Psoas muscle (tissue), 8 donors: ENCODE data around the gene TLCD3A. TPM values are rescaled to one million over a fixed set of nuclear protein-coding genes. Genes with fewer than 3 reads are reported as not detected.
A peak's percentile ranks its signal among the peaks of the same experiment; 100 is the strongest.

Source experiments
- ATAC-seq, 4 donors: fragments of 200-7000 bp; cut with Tn5 transposase; one replicate each; pipeline ENCODE4 v1.9.1; 2020; ENCODE audit warnings: moderate library complexity in 3 of 4, mild to moderate bottlenecking in 2 of 4
- DNase-seq, 2 donors: peaks; one replicate each; pipeline ENCODE4 v3.0.0-alpha.2; 2020
- H3K27ac ChIP-seq: fragments of 200-600 bp; one replicate; pipeline ENCODE4 v1.8.0; 2022
- H3K27me3 ChIP-seq, 3 donors: fragments of 200-600 bp in 1 of 3; one replicate each; pipeline versions ENCODE4 v1.6.1 to v1.8.0; 2013 to 2022; ENCODE audit warnings: low read length in 2 of 3, mild to moderate bottlenecking in 2 of 3, moderate library complexity in 1 of 3; ENCODE audit not compliant: insufficient read depth in 3 of 3
- H3K36me3 ChIP-seq, 2 donors: fragments of 200-600 bp in 1 of 2; one replicate each; pipeline versions ENCODE4 v1.6.1 to v1.8.0; 2013 to 2022; ENCODE audit warnings: low read depth in 1 of 2, mild to moderate bottlenecking in 1 of 2, moderate library complexity in 1 of 2; ENCODE audit not compliant: insufficient read depth in 1 of 2
- H3K4me1 ChIP-seq: fragments of 200-600 bp; one replicate; pipeline ENCODE4 v1.8.0; 2022
- H3K4me3 ChIP-seq: fragments of 200-600 bp; one replicate; pipeline ENCODE4 v1.8.0; 2022; ENCODE audit warnings: mild to moderate bottlenecking
- H3K9me3 ChIP-seq: fragments of 200-600 bp; one replicate; pipeline ENCODE4 v1.8.0; 2022
- WGBS, 3 donors: extraction: QIAGEN DNeasy Blood & Tissue Kit; methylation state at CpG; one replicate each; pipeline versions ENCODE4 v1.1.6 to v1.1.7; 2013; 5-methylcytosine and 5-hydroxymethylcytosine counted together
- intact Hi-C, 2 donors: fragments of 100-400 bp; cut with DNase I; formaldehyde crosslinking; loops; one replicate each; pipeline versions ENCODE4 v1.11.0 to v1.14.2; 2022
- polyA plus RNA-seq, 3 donors: library from polyadenylated mRNA; stranded (reverse); fragments of 200-250 nt; gene quantifications; one replicate each; pipeline ENCODE4 v1.2.3, GENCODE V29; 2013
- total RNA-seq, 4 donors: library from RNA; stranded (reverse); fragmentation: NEBNext Ultra II Directional in 2 of 4; extraction: Animal tissue kit (Norgen Biotek cat#: 25700) in 2 of 4; gene quantifications; one replicate each; pipeline versions ENCODE4 v1.2.1 to v1.2.4, GENCODE V29; 2021 to 2023
- TF ChIP-seq, protein P1 (sequence below): fragments of 200-600 bp; IDR thresholded peaks from one replicate; pipeline ENCODE4 v1.8.0; 2022; ENCODE audit warnings: antibody characterized with exemption
- donor health status: healthy with polysubstance abuse.
- donor health status: DM: no; HTN: no; CAD: no; lungs with moderate emphysema.
- donor health status: Bipolar disorder and iron deficiency.
- donor health status: healthy.
- donor health status: DM: yes; HTN: yes; CAD: no.
- donor health status: DM: no; HTN: no; CAD: no.
- donor health status: DM: no; HTN: no; CAD: no.
- donor health status: DM: yes; HTN: yes; CAD: no.

TLCD3A gene
- total and polyA plus RNA-seq, 7 donors = 0.75 to 2.8 (median 1.4) TPM

DNA sequence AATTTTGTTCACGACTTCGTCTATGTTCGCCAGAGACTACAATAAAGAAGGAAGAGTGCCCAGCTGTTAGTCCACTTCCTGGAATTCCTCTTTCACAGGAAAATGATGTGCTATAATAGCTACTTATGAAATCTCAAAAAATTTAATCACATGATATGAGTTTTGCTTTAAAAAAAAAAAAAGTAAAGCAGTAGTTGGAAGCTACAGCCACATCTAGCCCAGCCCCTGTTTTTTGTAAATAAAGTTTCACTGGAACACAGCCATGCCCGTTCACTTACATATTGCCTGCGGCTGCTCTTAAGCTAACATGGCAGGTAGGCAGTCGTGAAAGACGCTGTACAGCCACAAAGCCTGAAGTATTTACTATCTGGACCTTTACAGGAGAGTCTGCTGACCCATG, 33.1 kb upstream of the TLCD3A start:
- Histone ChIP-seq H3K36me3 (peaks cover 5 to 56% of the 10 kb centered on the region in 2 donors), H3K4me1 (peaks cover 2% of the 10 kb centered on the region), H3K9me3 (no peaks in the 10 kb centered on the region), H3K4me3 (no peak overlapping the region), H3K27me3 (no peaks in the 10 kb centered on the region), H3K27ac (no peak overlapping the region)
- ATAC-seq (no peak), DNase-seq (no peak)
- 76 to 86% (median 85%) methylated on average over 7 of the region's 7 CpGs for WGBS, 3 donors
- TF ChIP-seq, protein P1, sequence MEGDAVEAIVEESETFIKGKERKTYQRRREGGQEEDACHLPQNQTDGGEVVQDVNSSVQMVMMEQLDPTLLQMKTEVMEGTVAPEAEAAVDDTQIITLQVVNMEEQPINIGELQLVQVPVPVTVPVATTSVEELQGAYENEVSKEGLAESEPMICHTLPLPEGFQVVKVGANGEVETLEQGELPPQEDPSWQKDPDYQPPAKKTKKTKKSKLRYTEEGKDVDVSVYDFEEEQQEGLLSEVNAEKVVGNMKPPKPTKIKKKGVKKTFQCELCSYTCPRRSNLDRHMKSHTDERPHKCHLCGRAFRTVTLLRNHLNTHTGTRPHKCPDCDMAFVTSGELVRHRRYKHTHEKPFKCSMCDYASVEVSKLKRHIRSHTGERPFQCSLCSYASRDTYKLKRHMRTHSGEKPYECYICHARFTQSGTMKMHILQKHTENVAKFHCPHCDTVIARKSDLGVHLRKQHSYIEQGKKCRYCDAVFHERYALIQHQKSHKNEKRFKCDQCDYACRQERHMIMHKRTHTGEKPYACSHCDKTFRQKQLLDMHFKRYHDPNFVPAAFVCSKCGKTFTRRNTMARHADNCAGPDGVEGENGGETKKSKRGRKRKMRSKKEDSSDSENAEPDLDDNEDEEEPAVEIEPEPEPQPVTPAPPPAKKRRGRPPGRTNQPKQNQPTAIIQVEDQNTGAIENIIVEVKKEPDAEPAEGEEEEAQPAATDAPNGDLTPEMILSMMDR = no peak
- intact Hi-C loops = no loop called here

DNA sequence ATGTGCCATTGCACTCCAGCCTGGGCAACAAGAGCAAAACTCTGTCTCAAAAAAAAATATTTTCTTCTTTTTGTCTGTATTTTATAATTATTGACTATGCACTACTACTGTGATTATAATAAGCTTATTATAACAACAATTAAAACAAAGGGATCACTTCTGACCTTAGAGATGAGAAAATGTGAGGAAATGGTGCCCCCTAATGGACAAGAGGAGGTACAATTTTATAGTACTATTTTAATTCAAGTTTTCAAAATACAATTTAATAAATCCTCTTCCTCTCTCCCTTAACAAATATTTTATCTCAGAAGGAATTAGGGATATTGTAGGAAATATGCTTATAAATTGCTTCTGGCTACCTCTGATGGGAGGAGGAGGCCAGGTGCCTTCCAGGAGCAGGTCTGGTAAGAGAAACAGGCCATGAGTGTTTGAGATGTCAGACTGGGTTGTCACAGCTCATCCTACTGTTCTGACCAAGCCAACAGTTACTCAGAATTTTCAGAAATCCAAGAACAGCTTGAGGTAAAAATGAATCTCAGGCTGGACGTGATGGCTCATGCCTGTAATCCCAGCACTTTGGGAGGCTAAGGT, 31.8 kb upstream of the TLCD3A start:
- Histone ChIP-seq H3K27me3 (no peaks in the 10 kb centered on the region), H3K9me3 (no peaks in the 10 kb centered on the region), H3K4me3 (no peak overlapping the region), H3K27ac (no peak overlapping the region), H3K36me3 (peaks cover 5 to 44% of the 10 kb centered on the region in 2 donors), H3K4me1 (peaks cover 4% of the 10 kb centered on the region)
- intact Hi-C loops = loop anchor here in 1 of 2 donors (1.0 kb wide), 1 partner anchor 288 kb away; no protein-coding TSS in a partner anchor
- no peak for DNase-seq
- 64 to 82% (median 78%) methylated on average over 1 of the region's 1 CpG for WGBS, 3 donors
- ATAC-seq = peak in 2 of 4 donors; percentile 53 to 71
- TF ChIP-seq, protein P1 = peak; percentile 71

DNA sequence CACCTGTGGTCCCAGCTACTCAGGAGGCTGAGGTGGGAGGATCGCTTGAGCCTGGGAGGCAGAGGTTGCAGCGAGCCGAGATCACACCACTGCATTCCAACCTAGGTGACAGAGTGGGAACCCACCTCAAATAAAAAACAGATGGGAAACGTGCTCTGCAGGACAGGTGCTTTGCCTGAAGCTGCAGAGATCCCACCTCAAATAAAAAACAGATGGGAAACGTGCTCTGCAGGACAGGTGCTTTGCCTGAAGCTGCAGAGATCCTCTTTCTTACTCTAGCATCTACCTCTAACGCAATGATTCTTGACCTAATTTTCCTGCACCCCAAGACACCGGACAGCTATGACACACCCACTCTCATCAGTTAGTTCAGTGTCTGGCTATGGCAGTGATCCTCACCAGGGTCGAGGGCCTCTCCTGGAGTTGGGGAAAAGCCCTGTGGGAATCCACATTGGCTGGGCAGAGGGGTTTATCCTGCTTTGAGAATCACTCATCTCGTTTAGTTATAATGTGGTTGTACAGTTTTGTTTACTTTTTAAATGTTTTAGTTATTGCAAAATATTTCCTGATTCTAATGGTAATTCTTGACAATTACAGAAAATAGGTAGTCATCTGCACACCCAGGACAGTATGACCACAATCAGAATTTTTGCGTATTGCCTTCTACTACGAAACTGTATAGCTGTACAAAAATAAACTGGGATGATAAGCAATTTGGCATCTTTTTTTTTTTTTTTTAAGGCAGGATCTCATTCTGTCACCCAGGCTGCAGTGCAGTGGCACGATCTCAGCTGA, 29.1 kb upstream of the TLCD3A start:
- ATAC-seq (no peak), DNase-seq (no peak)
- Histone ChIP-seq H3K4me1 (peaks cover 7% of the 10 kb centered on the region), H3K9me3 (no peaks in the 10 kb centered on the region), H3K4me3 (no peak overlapping the region), H3K27me3 (no peaks in the 10 kb centered on the region), H3K36me3 (peaks cover 2 to 36% of the 10 kb centered on the region in 2 donors), H3K27ac (no peak overlapping the region)
- WGBS, 3 donors = 73 to 81% (median 76%) methylated on average over 12 of the region's 12 CpGs
- TF ChIP-seq, protein P1 = no peak
- intact Hi-C loops = no loop called here

DNA sequence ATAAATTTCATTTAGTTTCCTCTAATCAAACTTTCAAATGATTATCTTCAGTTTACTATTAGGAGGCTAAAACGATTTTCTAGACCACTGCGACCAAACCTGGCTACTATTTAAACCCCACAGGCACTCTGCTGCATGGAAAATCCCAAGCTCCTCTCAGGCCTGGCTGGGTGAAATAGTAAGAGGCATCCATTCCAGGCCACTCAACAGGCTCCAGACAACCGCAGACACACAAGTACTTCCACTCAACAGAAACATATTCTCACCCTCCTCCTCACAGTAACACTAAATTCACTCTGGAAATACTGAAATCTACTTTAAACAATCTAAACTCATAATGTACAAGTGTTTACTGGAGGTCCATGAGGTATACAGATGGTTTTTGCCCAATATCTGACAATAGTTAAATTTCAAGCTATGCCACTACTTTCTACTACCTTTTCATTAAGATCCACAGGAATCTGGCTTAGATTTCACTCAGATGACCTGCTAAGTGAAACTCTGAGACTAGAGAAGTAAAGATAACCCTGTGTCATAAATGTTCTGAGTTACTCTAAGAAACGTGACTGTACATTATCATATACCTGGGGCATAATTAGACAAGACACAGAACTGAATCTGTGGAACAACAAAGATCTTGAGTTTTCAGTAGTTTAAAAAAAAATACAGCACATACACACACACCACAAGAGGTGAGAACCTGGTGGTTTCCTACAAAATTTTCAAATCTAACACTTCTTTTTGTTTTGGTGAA, 28.1 kb upstream of the TLCD3A start:
- Histone ChIP-seq H3K27ac (no peak overlapping the region), H3K36me3 (peaks cover 2 to 39% of the 10 kb centered on the region in 2 donors), H3K27me3 (no peaks in the 10 kb centered on the region), H3K4me1 (peaks cover 7% of the 10 kb centered on the region), H3K9me3 (no peaks in the 10 kb centered on the region), H3K4me3 (no peak overlapping the region)
- DNase-seq (no peak), ATAC-seq (no peak)
- intact Hi-C loops = no loop called here
- 81 to 87% (median 82%) methylated on average over 4 of the region's 4 CpGs for WGBS, 3 donors
- TF ChIP-seq, protein P1 = no peak
